NCI-H2107 (cell line): ENCODE data around the gene CCDC197.

Experiments
- DNase-seq: peaks from one replicate; lab custom pipeline; 2025; lab: John Stamatoyannopoulos, UW

Gene CCDC197

DNA sequence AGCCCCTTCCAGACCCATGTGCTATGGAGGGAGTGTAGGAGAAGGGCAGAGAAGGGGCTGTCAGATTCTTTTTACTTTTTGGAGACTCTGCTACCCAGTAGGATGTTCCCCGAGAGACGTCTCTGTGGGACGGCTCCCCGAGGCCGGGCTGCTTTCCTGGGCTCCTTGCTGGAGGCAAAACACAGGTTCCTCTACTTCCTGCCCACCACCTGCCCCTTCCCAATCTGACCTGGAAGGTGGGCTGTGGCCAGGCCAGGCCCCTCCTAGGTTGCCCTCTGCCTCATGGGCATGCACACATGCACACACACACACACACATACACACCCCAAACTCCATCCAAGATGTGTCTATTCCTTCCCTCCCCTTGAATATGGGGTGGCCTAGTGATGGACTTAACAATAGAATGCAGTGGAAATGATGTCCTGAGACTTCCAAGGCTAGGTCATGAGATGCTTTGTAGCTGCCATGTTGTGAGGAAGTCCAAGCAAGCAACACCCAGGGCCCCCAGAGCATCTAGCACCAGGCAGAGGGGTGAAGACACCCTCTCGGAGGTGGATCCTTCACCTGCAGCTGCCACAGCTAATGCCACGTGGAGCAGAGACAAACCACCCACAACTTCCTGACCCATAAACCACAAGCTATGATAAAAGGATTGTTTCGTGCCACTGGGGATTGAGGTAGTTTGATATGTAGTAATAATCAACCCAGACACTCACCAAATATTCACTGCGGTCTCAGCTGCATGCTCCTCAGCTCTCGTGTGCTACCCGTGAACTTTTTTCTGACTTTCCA, 19.1 kb upstream of the CCDC197 start:
- DNase-seq = no peak

DNA sequence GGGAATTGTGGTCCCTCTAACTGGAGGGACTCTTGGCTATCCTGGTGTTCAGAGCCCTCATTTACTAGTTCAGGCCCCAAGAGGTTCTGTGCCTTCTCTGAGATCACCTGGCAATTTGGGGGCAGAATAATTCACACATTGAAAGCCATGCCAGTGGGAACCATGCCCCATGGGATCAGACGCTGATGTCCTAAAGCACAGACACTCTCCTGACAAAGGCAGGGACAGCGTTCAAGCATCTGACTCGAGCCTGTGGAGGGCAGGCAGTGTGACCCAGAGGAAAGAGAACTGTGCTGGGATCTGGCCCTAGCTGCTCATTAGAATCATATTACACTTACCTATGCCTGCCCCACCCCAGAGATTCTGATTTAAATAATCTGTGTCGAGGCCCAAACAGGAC, 18.4 kb upstream of the CCDC197 start:
- DNase-seq = no peak

DNA sequence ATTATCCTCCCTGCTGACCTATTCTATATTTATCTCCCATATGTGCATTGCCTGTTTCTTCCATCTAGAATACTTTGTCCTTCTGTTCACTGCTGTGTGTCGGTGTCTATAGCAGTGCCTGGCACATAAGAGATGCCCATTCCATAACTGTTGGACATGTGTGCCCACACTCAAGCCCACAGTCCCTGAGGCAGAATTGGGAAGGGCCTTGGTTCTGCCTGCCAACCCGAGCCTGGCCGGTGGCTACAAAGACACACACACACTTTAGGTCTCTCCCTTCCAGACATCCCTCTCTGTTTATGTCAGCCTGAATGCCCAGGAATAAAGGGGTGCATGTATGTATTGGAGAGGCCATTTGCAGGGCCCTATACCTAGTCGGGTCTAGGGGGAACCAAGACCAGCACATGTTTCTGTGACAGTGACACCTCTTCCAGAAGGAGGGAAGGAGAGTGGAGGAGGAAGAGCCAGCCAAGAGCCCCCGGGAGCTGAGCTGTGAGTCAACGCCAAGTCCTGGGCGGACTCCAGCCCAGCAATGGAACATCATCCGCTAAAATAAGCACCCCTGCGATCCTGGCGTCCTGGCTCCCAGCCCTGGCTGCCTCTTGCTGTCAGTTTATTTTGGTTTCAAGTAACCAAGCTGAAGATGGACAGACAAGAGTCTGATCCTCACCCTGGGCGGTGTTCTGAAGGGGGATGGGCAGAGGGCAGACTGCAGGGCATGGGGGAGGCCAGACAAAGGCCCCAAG, 16.5 kb upstream of the CCDC197 start:
- no peak for DNase-seq

DNA sequence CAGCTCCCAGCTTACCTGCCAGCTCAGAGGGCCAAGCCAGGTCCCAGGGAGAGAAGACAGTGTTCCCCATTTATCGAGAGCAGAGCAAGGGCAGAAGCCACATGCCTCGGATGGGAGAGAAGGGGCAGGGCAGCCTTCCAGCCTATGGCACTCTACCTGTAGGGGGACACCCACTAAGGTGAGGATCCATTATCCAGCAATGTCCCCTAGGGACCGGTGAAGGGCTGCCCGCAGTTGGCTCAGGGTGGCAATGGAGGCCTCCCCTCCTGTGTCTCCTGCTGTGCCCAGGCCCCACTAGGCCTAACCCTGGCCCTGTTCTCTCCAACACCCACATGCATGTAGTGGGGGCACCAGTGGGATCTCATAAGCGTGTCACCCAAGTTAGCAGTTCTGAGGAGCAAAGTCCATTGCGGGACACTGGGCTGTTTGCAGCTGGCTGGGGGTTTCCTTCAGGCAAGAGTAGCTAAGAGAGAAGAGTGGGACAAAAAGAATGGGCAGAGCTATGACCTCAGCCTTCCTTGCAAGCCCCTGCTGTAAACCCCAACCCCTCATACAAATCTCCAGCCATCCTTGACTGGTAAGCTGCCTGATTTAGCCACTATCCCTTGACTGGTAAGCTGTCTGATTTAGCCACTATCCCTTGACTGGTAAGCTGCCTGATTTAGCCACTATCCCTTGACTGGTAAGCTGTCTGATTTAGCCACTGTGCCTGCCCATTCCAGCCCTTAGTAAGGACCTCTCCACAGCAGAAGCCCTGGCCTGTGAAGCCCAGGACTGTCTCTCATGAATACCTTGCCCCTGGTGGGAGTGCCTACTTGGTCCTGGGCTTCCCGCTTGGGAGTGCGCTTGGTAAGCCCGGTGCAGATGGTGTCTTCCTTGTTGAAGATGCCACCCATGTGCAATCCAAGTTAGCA, 15.5 kb upstream of the CCDC197 start:
- no peak for DNase-seq

DNA sequence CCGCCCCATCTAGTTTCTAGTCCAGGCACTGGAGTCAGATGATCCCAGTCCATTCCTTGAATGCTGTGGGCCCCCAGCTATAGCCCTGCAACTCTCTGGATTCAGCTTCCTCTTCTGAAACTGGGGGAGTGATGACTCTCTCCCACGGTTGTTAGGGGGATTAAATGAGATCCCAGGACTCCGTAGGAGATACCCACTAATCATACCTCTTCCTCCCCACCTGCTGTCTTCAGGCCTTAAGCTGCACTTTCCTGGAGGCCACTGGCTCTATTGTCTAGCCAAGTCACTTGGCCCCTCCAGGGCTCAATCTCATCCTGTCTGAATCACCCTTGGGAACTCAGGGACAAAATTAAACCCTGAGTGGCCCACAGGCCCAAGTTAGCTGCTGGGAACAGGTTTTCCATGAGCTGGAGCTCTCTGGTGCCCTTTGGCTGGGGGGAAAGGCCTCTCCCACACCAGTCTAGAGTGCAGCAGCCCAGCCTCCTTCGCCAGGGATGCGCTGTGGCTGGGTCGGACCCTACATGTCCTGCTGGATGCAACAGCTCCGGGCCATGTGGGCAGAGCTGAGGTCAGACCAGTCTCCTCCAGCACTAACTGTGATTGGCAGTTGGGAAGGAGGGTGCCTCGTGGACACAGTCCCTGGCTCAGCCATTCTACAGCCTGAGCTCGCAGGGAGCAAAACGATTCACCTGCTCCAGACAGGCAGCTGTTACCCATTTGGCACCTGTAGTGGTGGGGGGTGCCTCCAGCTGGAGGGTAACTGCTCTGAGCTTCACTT, 14.7 kb upstream of the CCDC197 start:
- DNase-seq = no peak

DNA sequence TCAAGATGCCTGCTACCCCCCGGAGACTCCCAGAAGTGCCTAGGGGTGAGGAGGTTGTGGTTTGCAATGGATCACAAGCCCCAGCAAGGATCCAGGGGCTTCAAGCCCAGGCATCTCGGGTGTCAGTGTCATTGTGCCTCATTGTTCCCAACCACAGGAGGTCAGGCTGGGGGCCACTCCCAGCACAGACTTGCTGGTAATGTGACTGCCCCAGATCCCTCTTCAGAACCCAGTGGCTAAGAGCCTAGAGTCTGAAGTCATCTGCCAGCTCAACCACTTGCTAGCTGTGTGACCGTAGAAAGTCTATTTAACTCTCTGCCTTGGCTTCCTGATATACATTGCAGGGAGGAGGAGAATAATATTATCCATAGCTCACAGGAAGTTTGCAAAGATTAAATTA, 13.0 kb upstream of the CCDC197 start:
- no peak for DNase-seq

DNA sequence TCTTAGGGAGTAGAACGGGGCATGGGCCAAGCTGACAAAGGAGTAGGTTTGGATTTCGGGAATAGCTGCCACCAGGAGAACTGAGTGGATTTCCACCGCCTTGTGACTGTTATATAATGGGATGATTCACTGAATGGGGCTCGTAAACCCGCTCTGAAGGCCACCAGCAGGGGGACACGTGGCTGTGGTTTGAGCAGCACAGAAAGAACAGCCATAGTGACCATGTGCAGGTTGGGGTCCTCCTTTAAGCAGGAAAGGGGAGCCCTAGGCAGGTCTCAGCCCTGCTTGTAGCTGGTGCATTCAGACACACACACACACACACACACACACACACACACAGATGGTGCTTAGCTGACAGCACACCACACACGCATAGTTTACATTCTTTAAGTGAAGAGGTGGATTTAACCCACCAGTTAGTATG, 12.1 kb upstream of the CCDC197 start:
- DNase-seq = no peak

DNA sequence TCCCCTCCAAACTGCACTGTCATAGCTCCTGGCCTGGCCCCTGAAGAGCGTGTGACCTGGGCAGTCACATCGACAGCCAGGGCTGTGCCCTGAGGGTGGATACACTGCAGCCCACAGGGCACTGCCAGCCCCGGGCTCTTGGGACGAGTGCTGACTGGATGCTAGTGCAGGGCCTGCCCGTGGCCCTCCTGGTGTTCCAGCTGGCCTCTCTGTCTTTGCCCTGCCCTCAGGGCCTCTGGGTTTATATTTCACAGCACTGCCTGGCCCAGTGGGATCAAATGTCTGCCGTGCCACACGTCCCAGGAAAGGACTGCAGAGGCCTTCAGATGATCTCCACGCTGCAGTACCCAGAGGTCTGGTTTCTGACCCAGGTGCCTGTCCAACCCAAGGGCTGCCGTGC, 10.1 kb upstream of the CCDC197 start:
- no peak for DNase-seq

DNA sequence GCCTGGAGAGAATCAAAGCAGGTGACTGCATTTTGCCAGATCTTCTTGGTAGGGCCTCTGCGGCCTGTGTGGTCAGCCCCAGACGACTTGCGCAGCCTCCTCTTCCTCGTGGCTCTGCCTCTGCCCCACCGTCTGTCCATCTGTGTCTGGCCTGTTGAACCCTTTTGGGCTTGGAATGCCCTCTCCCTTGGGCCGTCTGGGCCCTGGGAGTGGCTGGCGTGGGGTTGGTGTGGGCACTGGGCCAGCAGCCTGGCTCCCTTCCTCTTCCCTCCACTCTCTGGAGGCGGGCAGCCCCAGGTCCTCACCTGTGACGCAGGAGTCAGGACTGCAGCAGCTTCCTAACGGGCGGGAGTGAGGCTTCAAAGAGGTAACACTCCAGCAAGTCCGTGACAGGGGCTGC, 9.7 kb upstream of the CCDC197 start:
- no peak for DNase-seq

DNA sequence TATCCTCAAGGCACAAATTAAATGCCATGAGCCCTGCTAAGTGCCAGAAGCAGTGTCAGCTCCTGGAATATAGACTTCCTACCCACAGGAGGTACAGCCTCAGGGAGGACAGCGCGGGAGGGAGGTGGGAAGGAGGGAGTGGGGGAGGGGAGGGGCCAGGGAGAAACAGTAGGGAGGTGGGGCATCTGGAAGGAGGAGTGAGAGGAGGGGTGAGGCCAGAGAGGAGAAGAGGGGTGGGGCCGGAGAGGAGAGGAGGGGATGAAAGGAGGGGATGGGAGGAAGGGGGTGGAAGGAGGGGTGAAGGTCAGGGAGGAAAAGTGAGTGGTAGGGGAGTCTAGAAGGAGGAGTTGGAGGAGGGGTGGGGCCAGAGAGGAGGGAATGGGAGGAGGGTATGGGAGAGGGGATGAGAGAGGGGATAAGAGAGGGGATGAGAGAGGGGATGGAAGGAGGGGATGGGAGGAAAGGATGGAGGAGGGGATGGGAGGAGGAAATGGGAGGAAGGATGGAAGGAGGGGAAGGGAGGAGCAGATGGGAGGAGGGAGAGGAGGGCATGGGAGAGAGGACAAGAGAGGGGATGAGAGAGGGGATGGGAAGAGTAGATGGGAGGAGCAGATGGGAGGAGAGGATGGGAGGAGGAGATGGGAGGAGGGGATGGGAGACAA, 9.2 kb upstream of the CCDC197 start:
- no peak for DNase-seq

DNA sequence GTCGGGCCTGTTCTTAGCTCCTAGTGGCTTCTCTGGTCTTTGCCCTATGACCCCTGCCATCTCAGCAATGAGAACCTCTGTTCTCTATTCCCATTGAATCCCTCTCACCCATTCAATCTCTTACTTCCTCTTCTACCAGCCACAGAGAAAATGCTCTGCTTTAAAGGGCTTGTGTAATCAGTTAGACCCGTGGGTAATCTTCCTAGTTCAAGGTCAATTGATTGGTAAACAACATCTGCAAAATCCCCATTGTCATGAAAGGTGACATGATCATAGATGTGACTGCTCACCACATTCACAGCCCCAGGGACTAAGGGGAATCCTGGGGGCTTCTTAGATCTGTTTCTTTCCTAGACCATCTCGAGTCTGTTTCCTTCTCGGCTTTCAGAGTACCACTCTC, 7.2 kb upstream of the CCDC197 start:
- DNase-seq = no peak

DNA sequence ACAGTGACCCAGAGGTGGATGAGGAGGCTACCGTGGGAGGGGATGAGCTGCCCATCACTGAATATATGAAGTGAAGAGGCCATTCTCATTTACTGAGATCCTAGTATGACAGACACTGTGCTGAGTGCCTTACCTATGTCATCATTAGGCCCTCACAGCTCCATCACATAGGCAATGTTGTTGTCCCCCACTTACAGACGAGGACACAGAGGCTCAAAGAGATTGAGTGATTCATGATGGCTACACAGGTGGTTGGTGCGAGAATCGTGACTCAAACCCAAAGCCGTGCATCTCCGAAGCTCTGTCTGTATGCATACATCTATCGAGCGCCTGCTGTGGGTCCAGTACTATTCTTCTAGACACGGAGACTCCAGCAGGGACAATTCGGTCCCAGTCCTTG, 5.9 kb upstream of the CCDC197 start:
- no peak for DNase-seq

DNA sequence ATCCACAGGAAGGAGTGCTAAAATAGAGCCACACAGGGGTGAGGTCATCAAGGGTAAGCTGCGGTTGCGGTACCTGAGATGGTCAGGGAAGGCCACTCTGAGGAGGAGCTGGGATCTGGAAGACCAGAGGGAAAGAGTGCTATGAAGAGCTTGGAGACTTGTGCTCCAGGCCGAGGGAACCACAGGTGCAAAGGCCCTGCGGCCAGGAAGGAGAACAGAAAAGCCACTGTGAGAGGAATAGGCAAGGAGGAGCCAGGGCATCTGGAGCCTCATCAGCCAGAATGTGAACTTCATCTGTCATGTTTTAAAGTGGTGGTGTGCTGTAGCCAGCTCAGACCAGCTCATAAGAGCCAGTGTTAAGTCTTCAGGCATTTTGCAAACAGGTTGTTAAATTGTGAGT, 5.5 kb upstream of the CCDC197 start:
- no peak for DNase-seq

DNA sequence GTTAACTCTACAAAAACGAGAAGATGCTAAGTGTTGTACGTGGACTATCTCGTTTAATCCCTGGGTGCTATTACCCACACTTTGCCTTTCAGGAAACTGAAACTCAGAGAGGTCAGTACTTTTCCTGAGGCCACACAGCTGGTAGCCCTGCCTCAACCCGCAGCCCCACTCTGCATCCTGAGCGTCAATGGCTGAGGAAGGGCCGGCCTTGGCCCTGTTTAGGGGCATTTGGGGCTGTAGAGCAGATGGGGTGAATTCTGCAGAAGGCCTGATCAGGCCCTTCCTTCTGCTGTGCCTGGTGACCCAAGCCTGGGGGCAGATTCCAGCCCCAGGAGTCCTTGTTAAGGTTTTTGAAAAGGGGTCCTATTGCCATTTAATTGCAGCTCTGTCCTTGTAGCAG, 3.7 kb upstream of the CCDC197 start:
- no peak for DNase-seq

DNA sequence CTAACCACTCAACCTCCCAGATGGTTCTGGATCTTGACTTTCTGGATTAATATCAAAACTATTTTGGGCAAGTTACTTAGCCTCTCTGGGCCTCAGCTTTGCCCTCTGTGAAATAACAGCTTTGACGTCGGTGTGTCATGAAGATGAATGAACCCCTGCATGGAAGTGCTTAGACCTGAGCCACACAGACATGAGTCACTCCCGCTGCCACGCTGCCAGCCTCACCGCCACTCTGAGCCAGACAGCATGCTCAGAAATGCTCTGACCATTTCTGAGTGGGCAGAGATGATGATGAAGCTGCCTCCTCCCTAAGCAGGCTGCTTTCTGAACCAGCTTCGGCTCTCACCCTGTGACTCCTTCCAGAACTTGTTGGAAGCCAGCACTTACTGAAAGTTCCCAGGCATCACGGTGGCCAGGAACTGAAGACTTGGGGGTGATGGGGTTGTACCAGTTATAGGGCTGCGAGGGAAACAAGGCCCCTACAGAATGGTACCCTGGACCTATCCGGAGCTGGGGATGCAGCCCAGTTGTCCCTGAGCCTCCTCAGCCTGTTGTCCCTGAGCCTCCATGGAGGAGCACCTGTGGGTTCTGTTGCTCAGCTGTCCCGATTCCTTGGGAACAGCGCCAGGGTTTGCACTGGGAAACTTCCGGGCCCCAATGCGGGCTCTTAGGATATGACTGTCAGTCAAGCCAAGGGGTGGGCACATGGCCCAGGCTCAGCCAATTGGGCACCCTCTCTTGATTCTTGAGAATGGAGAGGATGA, 2.0 kb upstream of the CCDC197 start:
- no peak for DNase-seq

DNA sequence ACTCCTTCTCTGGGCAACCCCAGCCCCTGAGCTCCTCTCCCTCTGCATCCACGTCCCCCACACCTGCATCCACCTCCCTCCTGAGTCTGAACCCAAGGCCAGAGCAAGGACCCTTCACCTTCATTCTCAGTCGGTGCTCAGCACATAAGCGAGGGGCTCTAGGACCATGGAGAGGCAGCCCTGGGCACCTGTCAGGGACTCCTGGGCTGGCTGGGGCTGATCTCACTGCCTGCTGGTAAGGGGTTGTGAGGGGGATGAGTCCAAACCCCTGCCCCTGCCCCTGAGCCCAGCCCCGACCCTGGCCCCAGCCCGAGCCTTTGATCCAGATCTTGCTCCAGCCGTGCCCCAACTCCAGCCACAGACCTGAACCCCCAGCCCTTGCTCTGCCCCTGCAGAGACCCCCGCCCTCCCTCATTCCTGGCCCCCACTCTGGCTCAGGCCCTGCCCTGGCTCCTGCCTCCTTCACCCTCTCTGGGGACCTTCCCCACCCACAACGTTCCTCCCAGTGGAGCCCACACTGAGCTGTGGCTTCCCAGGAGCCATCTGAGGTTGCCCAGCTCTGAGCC, 888 bp upstream of the CCDC197 start:
- DNase-seq = no peak

DNA sequence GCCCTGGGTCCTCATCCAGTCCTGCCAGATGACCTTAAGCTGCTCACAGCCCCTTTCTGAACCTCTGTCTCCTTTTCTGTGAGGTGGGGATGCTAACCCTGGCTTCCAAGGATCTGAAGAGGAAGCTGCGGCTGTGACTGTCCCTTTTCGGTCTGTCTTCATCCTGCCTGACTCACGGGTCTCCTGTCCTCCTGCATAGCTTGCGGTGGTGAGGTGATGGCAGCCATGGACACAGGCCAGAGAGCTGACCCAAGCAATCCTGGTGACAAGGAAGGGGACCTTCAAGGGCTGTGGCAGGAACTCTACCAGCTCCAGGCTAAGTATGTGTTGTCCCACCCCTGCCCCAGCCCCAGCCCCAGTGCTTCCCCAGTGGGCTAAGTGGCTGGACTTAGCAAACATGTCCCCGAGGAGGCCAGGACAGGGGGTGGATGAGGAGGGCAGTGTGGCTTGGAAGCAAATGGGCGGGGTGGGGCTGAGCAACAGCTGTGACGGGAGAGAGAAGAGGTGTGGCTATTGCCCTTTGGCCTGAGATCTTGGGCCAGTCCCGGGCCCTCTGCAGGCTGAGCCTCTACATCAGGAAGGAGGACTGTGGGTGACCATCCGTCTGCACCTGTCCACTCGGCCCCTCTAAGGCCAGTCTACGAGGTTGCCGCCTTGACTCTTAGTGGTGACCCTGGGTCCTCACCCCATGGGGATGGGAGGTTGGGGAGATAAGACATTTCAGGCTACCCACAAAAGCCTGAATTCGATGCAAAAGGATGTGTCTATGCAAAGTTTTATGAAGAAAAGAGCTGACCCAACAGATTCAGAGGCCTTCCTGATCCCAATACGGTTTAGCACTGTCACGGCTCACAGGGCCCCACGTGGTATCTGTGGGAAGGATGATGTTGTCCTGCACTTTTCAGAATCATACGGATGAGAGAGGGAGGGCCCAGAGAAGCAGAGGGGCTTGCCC, 1.1 kb downstream of the CCDC197 start:
- DNase-seq = no peak

DNA sequence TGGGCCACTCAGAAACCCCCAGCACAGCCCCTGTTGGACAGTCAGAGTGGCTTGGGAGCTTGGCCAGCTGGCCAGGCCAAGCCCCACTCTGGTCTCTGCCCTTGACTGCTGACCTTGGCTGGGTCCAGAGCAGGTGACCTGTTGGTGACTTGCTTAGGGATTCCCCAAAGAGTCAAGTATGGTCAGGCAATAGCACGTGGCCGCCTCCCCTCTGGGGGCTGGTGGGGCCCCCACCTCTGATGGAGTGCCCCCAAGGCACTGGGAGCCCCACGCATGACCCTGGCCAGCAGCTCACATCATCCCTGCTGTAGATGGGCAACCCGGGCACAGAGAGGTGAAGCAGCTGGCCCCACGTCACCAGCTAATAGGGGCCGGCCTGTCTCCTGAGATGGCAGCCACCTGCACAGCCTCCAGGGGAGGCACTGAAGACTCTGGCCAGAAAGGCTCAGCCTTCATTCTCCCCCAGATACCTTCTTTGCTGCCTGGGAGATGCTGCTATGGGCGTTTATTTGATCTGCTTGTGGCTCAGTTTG, 1.8 kb downstream of the CCDC197 start:
- DNase-seq = no peak

DNA sequence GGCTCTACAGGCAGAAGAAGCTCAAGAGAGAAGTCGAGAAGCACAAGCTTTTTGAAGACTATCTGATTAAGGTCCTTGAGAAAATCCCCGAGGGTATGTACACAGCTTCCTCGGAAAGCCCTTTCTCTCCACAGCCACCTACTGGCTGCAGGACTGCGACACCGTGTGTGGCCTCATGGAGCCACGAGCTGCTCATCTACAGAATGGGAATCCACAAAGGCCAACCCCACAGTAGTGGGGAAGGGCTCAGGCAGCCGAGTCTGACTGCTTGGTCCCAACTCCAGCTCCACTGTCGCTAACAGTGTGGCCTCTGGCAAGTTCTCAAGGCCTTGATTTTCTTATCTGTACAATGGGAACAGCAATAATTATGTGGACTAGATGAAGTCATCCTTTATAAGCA, 2.5 kb downstream of the CCDC197 start:
- DNase-seq = no peak
